Stomach smooth muscle (tissue), 2 donors: ENCODE data around the gene TMED4.
"Not testable (repeated sequence)": the region's sequence is repeated elsewhere in the genome, so short reads cannot be mapped to it uniquely, and the experiment has no call there.

ENCODE experiments used
- H3K27ac ChIP-seq: one replicate; pipeline ENCODE4 v1.7.0; 2013; ENCODE audit warnings: mild to moderate bottlenecking, low read length, inconsistent platforms
- H3K27me3 ChIP-seq, 2 donors: one replicate each; pipeline ENCODE4 v1.7.0; 2013; ENCODE audit warnings: low read length in 2 of 2; ENCODE audit not compliant: insufficient read depth in 2 of 2, control insufficient read depth in 1 of 2
- H3K36me3 ChIP-seq, 2 donors: one replicate each; pipeline ENCODE4 v1.7.0; 2013; ENCODE audit warnings: low read length in 2 of 2; ENCODE audit not compliant: control insufficient read depth in 2 of 2, insufficient read depth in 2 of 2
- H3K4me1 ChIP-seq: one replicate; pipeline ENCODE4 v1.7.0; 2013; ENCODE audit warnings: low read length; ENCODE audit not compliant: control insufficient read depth, insufficient read depth
- H3K4me3 ChIP-seq, 2 donors: one replicate each; pipeline ENCODE4 v1.7.0; 2013; ENCODE audit warnings: low read length in 2 of 2
- H3K9ac ChIP-seq, 2 donors: one replicate each; pipeline ENCODE4 v1.7.0; 2013; ENCODE audit warnings: low read length in 2 of 2, mild to moderate bottlenecking in 1 of 2
- H3K9me3 ChIP-seq, 2 donors: one replicate each; pipeline ENCODE4 v1.7.0; 2013; ENCODE audit warnings: low read length in 2 of 2; ENCODE audit not compliant: control insufficient read depth in 2 of 2
- donor health status: healthy.
- donor health status: Pancreatic carcinoma.

The TMED4 gene

DNA sequence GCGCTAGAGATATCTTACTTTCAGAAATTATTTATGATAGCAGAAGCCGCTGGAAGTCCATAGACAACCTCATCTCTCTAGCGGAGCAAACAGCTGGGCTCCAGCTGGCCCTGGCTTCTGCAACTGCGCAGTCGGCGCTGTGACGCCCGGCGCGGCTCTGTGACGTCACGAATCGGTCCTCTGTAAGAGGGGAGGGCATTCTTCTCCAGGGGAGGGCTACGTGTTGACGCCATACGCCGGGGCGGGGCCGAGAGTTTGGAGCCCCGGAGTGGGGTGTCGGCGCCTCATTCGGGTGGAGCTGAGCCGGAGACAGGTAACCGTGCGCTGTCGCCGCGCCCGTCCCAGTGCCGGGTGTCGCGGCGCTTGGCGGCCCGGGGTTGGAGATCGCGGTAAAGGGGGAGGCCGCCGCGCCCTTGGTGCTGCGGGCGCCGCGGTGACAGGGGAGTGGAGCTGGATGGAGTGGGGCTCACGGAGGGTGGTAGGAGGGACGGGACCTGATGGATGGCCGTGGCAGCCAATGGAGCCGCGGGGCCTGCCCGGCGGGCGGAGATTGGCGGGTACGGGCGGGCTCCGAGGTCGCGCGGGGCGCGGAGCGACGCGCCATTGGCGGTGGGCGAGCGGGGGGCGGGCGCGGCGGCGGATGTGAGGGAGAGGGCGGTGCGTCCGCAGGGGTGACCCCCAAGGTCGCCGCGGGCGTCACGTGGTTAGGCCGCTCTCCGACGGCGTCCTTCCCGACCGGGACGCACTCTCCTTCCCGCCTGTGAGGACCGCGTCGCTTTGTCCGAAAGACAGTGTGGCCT is 24.5 kb upstream of the TMED4 start, which contains the start of gene OGDH:
Gene OGDH, plus strand, starts transcription at position 287 of the 800 bp plus-strand sequence. CDS start 17,717 bp downstream, outside the sequence.
- Histone ChIP-seq H3K27ac (peak within 1 kb of the TSS; percentile 96), H3K36me3 (no peaks in the 10 kb centered on the region), H3K27me3 (no peaks in the 10 kb centered on the region), H3K4me1 (peaks cover 11% of the 10 kb centered on the region), H3K9me3 (no peaks in the 10 kb centered on the region), H3K9ac (peak within 1 kb of the TSS; percentile 81 to 97), H3K4me3 (peak within 1 kb of the TSS; percentile 89 to 97)

DNA sequence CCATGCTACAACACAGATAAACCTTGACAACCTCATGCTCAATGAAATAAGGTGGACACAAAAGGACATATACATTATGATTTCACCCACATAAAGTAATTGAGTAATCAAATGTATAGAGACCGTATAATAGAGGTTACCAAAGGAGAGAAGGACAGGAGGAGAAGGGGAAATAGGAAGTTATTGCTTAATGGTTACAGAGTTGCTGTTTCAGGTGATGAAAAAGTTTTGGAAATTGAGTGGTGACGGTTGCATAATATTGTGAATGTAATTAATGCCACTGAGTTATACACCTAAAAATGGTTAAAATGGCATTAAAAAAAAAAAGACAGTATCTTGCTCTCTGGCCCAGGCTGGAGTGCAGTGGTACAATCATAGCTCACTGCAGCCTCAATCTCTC is 22.9 kb upstream of the TMED4 start:
- H3K9ac ChIP-seq = no peak overlapping the region
- H3K4me1 ChIP-seq = peaks cover 11% of the 10 kb centered on the region
- H3K9me3 ChIP-seq = no peaks in the 10 kb centered on the region
- H3K4me3 ChIP-seq = no peak overlapping the region
- H3K27me3 ChIP-seq = no peaks in the 10 kb centered on the region
- no peak overlapping the region for H3K27ac ChIP-seq
- H3K36me3 ChIP-seq = no peaks in the 10 kb centered on the region

DNA sequence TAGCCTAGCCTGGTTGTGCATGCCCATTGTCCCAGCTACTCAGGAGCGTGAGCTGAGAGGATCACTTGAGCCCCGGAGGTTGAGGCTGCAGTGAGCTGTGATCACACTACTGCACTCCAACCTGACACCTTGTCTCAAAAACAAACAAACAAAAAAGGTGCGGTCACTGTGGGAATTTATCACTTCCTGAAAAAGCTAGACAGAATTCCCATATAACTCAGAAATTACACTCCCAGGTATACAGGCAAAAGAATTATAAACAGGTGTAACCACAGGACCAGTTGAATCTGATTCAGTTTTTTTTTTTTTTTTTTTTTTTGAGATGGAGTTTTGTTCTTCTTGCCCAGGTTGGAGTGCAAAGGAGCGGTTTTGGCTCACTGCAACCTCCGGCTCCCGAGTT is 21.2 kb upstream of the TMED4 start:
- H3K36me3 ChIP-seq = no peaks in the 10 kb centered on the region
- H3K27ac ChIP-seq = no peak overlapping the region
- H3K4me1 ChIP-seq = peaks cover 8% of the 10 kb centered on the region
- H3K4me3 ChIP-seq = no peak overlapping the region
- no peak overlapping the region for H3K9ac ChIP-seq
- no peaks in the 10 kb centered on the region for H3K9me3 ChIP-seq
- H3K27me3 ChIP-seq = no peaks in the 10 kb centered on the region

DNA sequence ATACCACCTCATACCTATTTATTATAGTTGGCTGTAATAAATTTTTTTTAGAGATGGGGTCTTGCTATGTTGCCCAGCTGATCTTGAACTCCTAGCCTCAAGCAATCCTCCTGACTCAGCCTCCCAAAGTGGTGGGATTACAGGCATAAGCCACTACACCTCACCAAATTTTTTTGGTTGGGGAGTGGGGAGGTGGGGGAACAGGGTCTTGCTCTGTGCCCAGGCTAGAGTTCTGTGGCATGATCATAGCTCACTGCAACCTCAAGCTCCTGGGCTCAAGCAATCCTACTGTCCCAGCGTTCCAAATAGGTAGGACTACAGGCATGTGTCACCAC is 20.5 kb upstream of the TMED4 start:
- H3K27ac ChIP-seq = no peak overlapping the region
- no peaks in the 10 kb centered on the region for H3K27me3 ChIP-seq
- H3K4me3 ChIP-seq = no peak overlapping the region
- no peak overlapping the region for H3K9ac ChIP-seq
- H3K4me1 ChIP-seq = peaks cover 7% of the 10 kb centered on the region
- H3K9me3 ChIP-seq = no peaks in the 10 kb centered on the region
- H3K36me3 ChIP-seq = no peaks in the 10 kb centered on the region

DNA sequence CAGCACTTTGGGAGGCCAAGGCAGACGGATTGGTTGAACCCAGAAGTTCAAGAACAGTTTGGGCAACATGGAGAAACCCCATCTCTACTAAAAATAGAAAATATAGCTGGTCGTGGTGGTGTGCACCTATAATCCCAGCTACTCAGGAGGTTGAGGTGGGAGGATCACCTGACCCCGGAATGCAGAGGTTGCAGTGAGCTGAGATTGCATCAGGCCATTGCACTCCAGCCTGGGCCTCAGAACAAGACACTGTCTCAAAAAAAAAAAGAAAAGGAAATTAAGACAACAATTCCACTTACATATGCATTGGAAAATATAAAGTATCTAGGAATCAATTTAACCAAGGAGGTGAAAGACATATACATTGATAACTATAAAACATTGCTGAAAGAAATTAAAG is 17.2 kb upstream of the TMED4 start:
- H3K36me3 ChIP-seq = no peaks in the 10 kb centered on the region

DNA sequence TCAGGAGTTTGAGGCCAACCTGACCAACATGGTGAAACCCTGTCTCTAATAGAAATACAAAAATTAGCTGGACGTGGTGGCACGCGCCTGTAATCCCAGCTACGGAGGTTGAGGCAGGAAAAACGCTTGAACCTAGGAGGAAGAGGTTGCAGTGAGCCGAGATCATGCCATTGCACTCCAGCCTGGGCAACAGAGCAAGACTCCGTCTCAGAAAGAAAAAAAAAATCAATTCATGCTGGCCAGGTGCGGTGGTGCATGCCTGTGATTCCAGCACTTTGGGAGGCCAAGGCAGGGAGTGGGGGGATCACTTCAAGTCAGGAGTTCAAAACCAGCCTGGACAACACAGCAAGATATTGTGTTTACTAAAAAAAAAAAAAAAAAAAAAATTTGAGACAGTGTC is 15.2 kb upstream of the TMED4 start:
- H3K36me3 ChIP-seq, H3K4me1 ChIP-seq, H3K4me3 ChIP-seq, H3K27ac ChIP-seq, H3K27me3 ChIP-seq, H3K9ac ChIP-seq, H3K9me3 ChIP-seq: not testable (repeated sequence)

More for the DNA sequence above, 17.2 kb upstream of the TMED4 start:
- no peaks in the 10 kb centered on the region for H3K4me1 ChIP-seq
- H3K27me3 ChIP-seq = no peaks in the 10 kb centered on the region
- no peaks in the 10 kb centered on the region for H3K9me3 ChIP-seq
- no peak overlapping the region for H3K4me3 ChIP-seq
- no peak overlapping the region for H3K9ac ChIP-seq
- H3K27ac ChIP-seq = no peak overlapping the region

DNA sequence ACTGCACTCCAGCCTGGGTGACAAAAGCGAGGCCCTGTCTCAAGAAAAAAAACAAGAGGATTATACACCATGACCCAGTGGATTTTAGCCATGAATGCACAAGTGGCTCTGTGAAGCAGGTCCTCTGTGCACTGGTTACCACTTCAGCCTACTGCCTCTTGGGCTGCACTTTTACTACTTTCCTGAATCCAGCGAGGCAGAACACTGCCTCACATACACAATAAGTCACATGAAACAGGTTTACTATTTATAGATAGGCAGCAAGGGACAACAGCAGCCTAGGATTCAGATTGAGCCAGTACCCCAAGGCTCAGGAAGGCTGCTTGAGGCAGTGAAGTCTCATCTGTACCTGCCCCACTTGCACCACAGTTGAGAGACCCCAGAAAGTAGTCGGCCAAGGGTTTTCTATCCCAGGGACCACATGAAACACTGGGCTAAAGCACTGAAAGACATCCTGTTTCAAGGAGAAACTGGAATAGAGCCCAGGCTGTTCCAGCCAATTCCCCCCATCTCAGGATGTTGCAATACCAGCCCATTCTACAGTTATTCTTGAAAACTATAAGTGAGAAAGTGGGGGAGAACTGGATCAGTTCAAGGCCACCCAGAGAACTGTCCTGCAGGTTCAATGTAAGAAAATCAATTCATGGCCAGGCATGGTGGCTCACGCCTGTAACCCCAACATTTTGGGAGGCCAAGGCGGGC is 14.1 kb upstream of the TMED4 start:
- Histone ChIP-seq H3K27me3 (no peaks in the 10 kb centered on the region), H3K9ac (no peak overlapping the region), H3K4me3 (no peak overlapping the region), H3K9me3 (no peaks in the 10 kb centered on the region), H3K36me3 (no peaks in the 10 kb centered on the region), H3K27ac (no peak overlapping the region), H3K4me1 (no peaks in the 10 kb centered on the region)

DNA sequence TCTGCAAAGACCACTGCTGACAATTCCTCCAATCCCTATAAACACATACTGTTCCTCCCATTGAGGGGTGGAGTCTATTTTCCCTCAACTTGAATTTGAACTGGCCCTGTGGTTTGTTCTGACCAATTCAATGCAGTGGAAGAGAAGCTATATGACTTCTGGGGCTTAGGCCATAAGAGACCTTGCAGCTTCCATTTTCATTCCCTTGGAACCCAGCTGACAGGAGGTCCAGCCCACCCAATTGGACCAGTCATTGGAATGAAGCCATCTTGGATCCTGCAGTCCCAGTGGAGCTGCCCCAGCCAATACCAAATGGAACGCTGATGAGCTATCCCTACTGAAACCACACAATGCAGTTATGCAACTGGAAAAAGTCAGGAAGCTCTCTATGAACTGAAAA is 8.9 kb upstream of the TMED4 start:
- Histone ChIP-seq H3K4me3 (no peak overlapping the region), H3K9ac (no peak overlapping the region), H3K36me3 (no peaks in the 10 kb centered on the region), H3K9me3 (no peaks in the 10 kb centered on the region), H3K27ac (no peak overlapping the region), H3K27me3 (no peaks in the 10 kb centered on the region), H3K4me1 (no peaks in the 10 kb centered on the region)

DNA sequence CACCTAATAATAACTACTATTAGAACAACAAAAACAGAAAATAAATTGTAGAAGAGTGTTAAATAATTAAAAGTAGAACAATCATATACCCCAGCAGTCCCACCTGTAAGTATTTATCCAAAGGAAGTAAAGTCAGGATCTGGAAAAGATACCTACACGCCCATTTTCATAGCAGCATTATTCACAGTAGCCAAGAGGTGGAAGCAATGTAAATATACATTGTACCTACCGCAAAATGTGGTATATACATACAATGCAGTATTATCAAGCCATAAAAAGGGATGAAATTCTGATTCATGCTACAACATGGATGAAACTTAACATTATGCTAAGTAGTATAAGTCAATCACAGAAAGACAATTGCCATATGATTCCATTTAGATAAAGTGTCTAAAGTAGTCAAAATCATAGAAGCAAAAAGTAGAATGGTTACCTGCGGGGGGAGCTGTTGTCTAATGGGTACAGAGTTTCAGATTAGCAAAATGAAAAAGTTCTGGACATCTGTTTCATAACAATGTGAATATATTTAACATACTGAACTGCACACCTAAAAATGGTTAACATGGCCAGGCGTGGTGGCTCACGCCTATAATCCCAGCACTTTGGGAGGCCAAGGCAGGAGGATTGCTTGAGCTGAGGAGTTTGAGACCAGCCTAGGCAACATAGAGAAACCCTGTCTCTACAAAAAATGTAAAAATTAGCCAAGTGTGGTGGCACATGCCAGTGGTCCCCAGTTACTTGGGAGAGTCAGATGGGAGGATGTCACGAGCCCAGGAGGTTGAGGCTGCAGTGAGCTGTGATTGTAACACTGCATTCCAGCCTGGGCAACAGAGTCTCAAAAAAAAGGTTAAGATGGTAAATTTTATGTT is 6.0 kb upstream of the TMED4 start:
- Histone ChIP-seq H3K36me3 (no peaks in the 10 kb centered on the region), H3K9ac (no peak overlapping the region), H3K27me3 (no peaks in the 10 kb centered on the region), H3K27ac (no peak overlapping the region), H3K9me3 (no peaks in the 10 kb centered on the region), H3K4me1 (no peaks in the 10 kb centered on the region), H3K4me3 (no peak overlapping the region)

DNA sequence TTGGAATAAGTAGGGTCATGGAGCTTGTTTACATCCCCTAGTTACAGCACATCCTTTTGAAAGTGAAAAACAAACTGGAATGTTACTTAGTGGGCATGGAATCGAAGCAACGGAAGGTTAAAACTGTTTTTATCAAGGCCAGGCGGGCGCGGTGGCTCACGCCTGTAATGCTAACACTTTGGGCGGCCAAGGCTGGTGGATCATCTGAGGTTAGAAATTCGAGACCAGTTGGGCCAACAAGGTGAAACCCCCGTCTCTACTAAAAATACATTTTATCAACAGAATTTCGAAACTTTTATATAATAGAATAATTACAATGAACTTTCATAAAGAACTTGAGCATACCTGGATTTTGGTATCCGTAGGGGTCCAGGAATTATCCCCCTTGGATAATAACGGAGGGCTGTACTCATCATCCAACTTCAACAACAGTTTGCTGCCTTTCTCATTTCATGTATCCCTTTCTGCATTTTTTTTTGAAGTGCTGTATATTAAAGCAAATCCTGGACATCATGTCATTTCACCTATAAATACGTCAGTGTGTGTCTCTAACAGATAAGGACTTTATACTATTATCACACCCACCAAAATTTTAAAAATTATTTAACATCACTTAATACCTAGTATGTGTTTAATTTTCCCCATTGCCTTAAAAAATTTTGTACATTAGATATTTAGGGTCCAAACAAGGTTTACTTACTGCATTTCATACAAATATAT is 1.3 kb upstream of the TMED4 start:
- peaks cover 18% of the 10 kb centered on the region for H3K4me1 ChIP-seq
- H3K4me3 ChIP-seq = peak overlapping the region; percentile 75 to 96
- no peaks in the 10 kb centered on the region for H3K27me3 ChIP-seq
- H3K9ac ChIP-seq = peak overlapping the region; percentile 89 to 98
- peak overlapping the region; percentile 97 for H3K27ac ChIP-seq
- no peaks in the 10 kb centered on the region for H3K9me3 ChIP-seq
- H3K36me3 ChIP-seq = peaks cover 7 to 17% of the 10 kb centered on the region in 2 donors
